Endothelial cell of umbilical vein (primary cell): ENCODE results near the gene LDLRAD3.

Experiments
- CTCF ChIP-seq, 2 donors: IDR thresholded peaks; 1 replicate in 1 of 2; 2 replicates in 1 of 2; pipeline ENCODE4 v1.5.1; 2011; ENCODE audit warnings: low read length in 2 of 2, mild to moderate bottlenecking in 2 of 2, moderate library complexity in 2 of 2, control low read depth in 1 of 2, inconsistent platforms in 1 of 2, low read depth in 1 of 2; ENCODE audit not compliant: insufficient read depth in 1 of 2; ENCODE audit errors: extremely low read depth in 1 of 2
- EZH2 ChIP-seq: IDR thresholded peaks from 2 replicates; pipeline ENCODE4 v1.6.1; 2012; ENCODE audit warnings: borderline replicate concordance, low read depth, mild to moderate bottlenecking, moderate library complexity, low read length, inconsistent platforms; ENCODE audit not compliant: severe bottlenecking
- MYC ChIP-seq: IDR thresholded peaks from one replicate; pipeline ENCODE4 v1.6.1; 2011; ENCODE audit warnings: mild to moderate bottlenecking, low read depth, low read length

GRCh38 chr11:35912883-35913624 is 30.8 kb upstream of the LDLRAD3 start:
- no peak for TF ChIP-seq EZH2
- TF ChIP-seq CTCF (IDR thresholded peaks at IDR 0.05; ENCODE audit: extremely low read depth in 1 of 2, insufficient read depth in 1 of 2, low read depth in 1 of 2, low read length in 2 of 2): no peak
- TF ChIP-seq MYC: no peak
